Loucy (cell line): ENCODE data around the gene ABCA7.

ENCODE experiments used
- H2AFZ ChIP-seq: fragments of 200-600 bp; sonication (generic); 2 replicates; pipeline ENCODE4 v1.6.0; 2016; ENCODE audit warnings: antibody characterized with exemption, mild to moderate bottlenecking, low read length, moderate library complexity
- H3F3A ChIP-seq: fragments of 200-600 bp; 2 replicates; pipeline ENCODE4 v1.6.0; 2016; ENCODE audit warnings: antibody characterized with exemption, low read depth, mild to moderate bottlenecking
- H3K27me3 ChIP-seq: fragments of 200-600 bp; sonication (generic); 2 replicates; pipeline ENCODE4 v1.6.1; 2014; ENCODE audit warnings: low read length, mild to moderate bottlenecking; ENCODE audit not compliant: insufficient read depth, poor library complexity, severe bottlenecking
- H3K36me3 ChIP-seq: fragments of 200-600 bp; sonication (generic); 2 replicates; pipeline ENCODE4 v1.6.1; 2016; ENCODE audit warnings: low read length; ENCODE audit not compliant: insufficient read depth
- H3K4me1 ChIP-seq: fragments of 200-600 bp; sonication (generic); 2 replicates; pipeline ENCODE4 v1.5.1; 2014; ENCODE audit warnings: low read length, mild to moderate bottlenecking; ENCODE audit not compliant: insufficient read depth, poor library complexity, severe bottlenecking
- H3K4me2 ChIP-seq: fragments of 200-600 bp; sonication (generic); 2 replicates; pipeline ENCODE4 v1.6.0; 2014; ENCODE audit warnings: antibody characterized with exemption, low read length, low read depth, mild to moderate bottlenecking; ENCODE audit not compliant: poor library complexity, severe bottlenecking
- H3K4me3 ChIP-seq: fragments of 200-600 bp; sonication (generic); 2 replicates; pipeline ENCODE4 v1.5.1; 2014; ENCODE audit warnings: low read length, mild to moderate bottlenecking, mixed read lengths; ENCODE audit not compliant: poor library complexity, severe bottlenecking
- H3K79me2 ChIP-seq: fragments of 200-600 bp; sonication (generic); 2 replicates; pipeline ENCODE4 v1.6.1; 2014; ENCODE audit warnings: low read length; ENCODE audit not compliant: insufficient read depth
- H3K9ac ChIP-seq: fragments of 200-600 bp; sonication (generic); 2 replicates; pipeline ENCODE4 v1.6.0; 2014; ENCODE audit warnings: mild to moderate bottlenecking, low read depth, low read length, moderate library complexity; ENCODE audit not compliant: poor library complexity, severe bottlenecking
- H3K9me2 ChIP-seq: fragments of 200-600 bp; sonication (generic); replicated peaks from 2 replicates; pipeline ENCODE4 v1.6.1; 2016; ENCODE audit warnings: low read depth, low read length, mixed read lengths
- H3K9me3 ChIP-seq: fragments of 200-600 bp; sonication (generic); 2 replicates; pipeline ENCODE4 v1.6.1; 2014; ENCODE audit warnings: mild to moderate bottlenecking, antibody characterized with exemption, low read length, low read depth; ENCODE audit not compliant: insufficient read depth
- H4K20me1 ChIP-seq: fragments of 200-600 bp; sonication (generic); 2 replicates; pipeline ENCODE4 v1.6.0; 2014; ENCODE audit warnings: antibody characterized with exemption, low read length, mild to moderate bottlenecking; ENCODE audit not compliant: insufficient read depth, poor library complexity, severe bottlenecking
- CTCF ChIP-seq: fragments of 200-600 bp; sonication (generic); conservative IDR thresholded peaks from 2 replicates; pipeline ENCODE4 v1.5.1; 2014; ENCODE audit warnings: mild to moderate bottlenecking, antibody characterized with exemption, low read length
- EZH2phosphoT487 ChIP-seq: fragments of 200-600 bp; IDR thresholded peaks from 2 replicates; pipeline ENCODE4 v1.6.1; 2018; ENCODE audit warnings: antibody characterized with exemption, mild to moderate bottlenecking, moderate library complexity, borderline replicate concordance

Gene ABCA7

GRCh38 chr19:1049106-1049505, 9.2 kb downstream of the ABCA7 start:
- Histone ChIP-seq H3K27me3 (no peaks in the 10 kb centered on the region), H3K4me2 (no peak overlapping the region), H3K9me3 (no peaks in the 10 kb centered on the region), H2AFZ (no peak overlapping the region), H3F3A (no peaks in the 10 kb centered on the region), H3K79me2 (no peaks in the 10 kb centered on the region), H3K36me3 (no peaks in the 10 kb centered on the region), H3K9me2 (no peaks in the 10 kb centered on the region), H4K20me1 (no peaks in the 10 kb centered on the region), H3K4me3 (no peak overlapping the region), H3K9ac (no peak overlapping the region), H3K4me1 (no peaks in the 10 kb centered on the region)
- TF ChIP-seq CTCF = no peak
- no peak for TF ChIP-seq EZH2phosphoT487

- Histone ChIP-seq H2AFZ (no peak overlapping the region), H3K9ac (no peak overlapping the region), H3K4me2 (no peak overlapping the region), H3F3A (no peaks in the 10 kb centered on the region), H3K36me3 (no peaks in the 10 kb centered on the region), H3K4me1 (no peaks in the 10 kb centered on the region), H3K9me3 (no peaks in the 10 kb centered on the region), H3K4me3 (no peak overlapping the region), H3K79me2 (no peaks in the 10 kb centered on the region), H3K9me2 (no peaks in the 10 kb centered on the region), H3K27me3 (no peaks in the 10 kb centered on the region), H4K20me1 (no peaks in the 10 kb centered on the region)
- no peak for TF ChIP-seq EZH2phosphoT487
- TF ChIP-seq CTCF = no peak
These were observed 9.9 kb downstream of the ABCA7 start for GRCh38 chr19:1049800-1050199.

GRCh38 chr19:1050989-1051788, 11.3 kb downstream of the ABCA7 start:
- no peaks in the 10 kb centered on the region for H3K79me2 ChIP-seq

More at GRCh38 chr19:1050989-1051788, 11.3 kb downstream of the ABCA7 start:
- TF ChIP-seq EZH2phosphoT487 (no peak), CTCF (no peak)
- Histone ChIP-seq H3K9me3 (no peaks in the 10 kb centered on the region), H2AFZ (no peak overlapping the region), H3K4me3 (no peak overlapping the region), H3K9ac (no peak overlapping the region), H3K4me2 (no peak overlapping the region), H3K9me2 (no peaks in the 10 kb centered on the region), H3K4me1 (no peaks in the 10 kb centered on the region), H4K20me1 (no peaks in the 10 kb centered on the region), H3K27me3 (no peaks in the 10 kb centered on the region), H3K36me3 (no peaks in the 10 kb centered on the region), H3F3A (no peaks in the 10 kb centered on the region)
